GM18867 (cell line): ENCODE measurements around the gene TACR1.

Experiments
- ATAC-seq: cut with Tn5 transposase; IDR thresholded peaks from one replicate; pipeline ENCODE4 v1.9.1; 2021; ENCODE audit warnings: mild to moderate bottlenecking, moderate library complexity; ENCODE audit not compliant: unreplicated experiment

Gene TACR1

DNA sequence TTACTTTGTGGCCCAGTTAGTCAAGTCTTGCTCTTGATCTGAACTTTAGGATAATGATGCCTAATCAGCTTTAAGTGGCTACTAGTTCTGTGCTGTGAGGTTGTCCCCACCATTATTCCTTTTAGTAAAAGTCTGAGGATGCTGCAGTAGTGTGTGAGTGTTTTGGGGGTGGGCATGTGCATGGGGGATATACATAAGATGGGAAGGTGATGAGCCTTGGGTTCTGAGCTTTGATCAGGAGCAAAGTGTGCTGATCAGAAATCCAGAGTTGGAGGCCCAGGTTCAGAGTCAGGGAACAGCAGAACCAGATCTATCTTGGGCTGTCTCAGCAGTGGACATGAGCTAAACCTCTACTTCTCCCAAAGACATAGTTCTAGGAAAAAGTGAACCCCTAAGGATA, 174.1 kb downstream of the TACR1 start:
- no peak for ATAC-seq

DNA sequence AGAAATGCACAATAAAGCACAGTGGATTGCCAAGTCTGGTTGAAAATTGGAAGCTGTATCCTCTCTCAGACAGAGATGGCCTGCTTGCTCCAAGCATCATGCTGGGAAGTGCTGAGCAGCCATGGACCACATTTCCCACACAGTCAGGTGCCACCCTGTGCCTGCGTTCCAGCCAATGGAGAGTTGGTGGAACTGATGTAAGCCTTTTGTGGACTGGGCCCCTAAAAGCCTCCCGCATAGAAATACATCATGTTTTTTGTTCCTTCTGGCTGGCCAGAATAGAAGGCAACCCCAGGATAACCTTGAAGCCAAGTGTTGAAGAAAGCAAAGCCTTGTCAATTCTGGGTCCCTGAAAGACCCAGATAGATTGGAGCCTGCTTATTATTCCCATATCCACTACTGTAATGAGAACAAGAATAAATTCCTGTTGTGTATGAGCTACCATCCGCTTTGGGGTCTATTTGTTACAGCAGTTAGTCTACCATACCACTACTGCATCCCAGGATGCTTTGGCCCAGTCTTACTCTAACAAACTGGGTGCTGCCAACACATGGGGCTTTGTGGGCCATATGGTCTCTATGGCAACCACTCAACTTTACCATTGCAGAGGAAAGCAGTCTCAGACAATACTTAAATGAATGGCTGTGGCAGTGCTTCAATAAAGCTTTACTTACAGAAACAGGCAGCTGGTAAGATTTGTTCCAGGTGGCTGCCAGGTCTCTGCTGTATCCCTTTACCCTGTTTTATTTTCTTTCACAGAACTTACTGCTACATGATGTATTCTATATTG, 175.5 kb downstream of the TACR1 start:
- ATAC-seq: no peak

DNA sequence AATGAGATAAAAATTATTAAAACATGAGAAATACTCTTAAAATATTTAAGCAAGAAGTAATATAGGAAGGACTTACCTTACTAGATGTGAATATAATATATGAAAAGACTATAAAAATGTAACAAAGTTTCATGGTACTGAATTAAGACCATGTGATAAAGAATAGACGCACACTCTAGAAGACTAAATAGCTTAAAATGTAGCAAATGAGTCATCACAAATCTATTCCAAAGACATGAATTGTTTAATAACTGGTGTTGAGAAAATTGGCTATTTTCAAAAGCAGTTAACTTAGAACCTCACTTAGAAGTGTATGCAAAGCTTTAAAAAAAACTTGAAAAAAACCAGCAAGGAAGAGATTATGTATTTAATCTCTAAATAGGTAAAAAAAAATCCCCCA, 176.8 kb downstream of the TACR1 start:
- no peak for ATAC-seq

DNA sequence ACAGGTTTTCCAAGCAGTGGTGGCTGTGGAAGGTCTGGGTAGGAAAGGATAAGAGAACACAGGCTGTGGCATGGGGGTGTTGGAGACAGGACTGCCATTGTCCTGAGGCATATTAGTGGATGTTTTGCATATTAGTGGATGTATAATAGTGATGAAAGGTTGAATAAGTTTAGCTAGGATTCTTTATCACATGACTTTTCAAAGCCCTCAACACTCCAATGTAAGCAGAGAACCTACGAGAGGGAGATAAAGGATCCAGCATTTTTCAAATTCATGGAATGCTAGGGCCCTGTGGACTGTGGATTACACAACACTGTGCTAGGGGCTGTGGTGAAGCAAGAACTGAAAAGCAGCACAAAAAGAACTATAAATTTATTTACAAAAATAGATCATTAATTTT, 177.6 kb downstream of the TACR1 start:
- no peak for ATAC-seq

DNA sequence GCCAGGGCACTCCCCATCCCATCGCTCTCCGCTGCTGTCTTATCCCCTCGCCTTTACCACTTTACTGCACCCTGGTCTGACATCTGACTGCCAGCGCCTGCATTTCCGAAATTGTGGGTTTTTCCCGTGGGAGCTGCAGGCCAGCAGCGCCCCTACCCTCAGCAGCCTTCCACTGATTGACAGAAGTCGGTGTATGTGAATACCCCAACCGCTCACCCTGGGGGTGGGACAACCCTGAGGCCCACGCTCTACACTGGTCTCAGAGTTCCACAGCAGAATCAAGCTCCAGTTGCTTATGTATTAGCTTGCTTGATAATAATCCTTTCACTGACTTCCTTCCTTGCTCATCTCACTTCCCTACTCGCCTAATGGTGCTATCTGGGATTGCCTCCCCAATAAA, 178.8 kb downstream of the TACR1 start:
- ATAC-seq: no peak

DNA sequence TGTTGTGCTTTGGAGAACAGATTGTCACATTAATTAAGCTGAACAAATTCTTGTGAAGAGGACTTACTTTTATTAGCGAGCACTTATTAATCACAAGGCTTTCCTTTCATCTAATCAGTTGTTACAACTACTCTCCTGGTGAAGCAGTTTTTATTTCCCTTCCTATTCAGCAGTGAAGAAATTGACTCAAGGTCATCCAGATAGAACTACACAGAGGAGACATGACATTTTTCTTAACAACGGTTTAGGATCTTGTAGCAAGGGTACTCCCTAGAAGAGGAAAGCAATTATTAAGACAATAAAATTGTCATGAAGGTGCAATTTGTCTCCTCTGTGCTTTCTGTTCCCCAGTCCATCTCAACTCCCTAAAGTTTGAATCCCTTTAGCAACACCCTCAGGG, 179.5 kb downstream of the TACR1 start:
- ATAC-seq: no peak

DNA sequence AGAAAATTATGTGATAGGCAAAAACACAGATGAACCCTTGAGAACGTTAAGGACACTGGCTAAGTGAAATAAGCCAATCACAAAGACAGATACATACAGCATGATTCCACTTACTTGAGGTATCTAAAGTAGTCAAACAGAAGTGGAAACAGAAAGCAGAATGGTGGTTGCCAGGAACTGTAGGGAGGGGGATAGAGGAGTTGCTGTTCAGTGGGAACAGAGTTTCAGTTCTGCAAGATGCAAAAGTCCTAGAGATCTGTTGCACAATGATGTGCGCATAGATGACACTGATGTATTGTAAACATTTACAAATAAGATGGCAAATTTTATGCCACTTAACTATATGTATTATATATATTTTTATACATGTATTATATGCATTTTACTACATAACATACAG, 181.2 kb downstream of the TACR1 start:
- ATAC-seq: no peak

DNA sequence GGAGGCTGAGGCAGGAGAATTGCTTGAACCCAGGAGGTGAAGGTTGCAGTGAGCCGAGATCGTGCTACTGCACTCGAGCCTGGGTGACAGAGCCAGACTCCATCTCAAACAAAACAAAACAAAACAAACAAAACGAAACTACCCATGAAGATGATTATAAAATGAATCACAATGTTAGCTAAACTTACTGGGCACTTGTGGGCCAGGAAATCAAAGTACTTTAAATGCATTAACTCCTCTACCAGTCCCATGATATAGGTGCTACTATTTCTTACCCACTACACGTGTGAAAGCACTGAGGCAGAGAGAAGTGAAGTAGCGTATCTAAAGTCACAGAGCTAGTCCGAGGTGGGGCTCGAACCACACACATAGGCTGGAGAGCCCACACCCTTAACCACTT, 187.2 kb downstream of the TACR1 start:
- no peak for ATAC-seq

DNA sequence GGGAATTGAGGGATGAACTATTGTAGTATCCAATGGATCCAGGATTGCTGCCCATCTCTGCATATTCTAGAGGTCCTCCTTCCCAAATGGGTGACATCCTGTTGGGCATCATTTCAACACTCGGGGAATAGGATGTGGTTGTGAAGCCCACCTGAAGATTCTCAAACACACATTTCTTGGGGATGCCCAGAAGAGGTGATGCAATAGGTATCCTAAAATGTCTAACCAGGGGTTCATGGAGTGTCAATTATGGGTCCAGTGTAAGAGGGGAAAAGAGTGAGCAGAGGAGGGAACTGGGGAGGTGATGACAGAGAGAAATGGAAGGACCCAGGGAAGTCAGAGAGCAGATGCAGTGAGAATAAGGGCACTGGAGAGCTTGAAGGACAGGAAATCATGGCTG, 188.7 kb downstream of the TACR1 start:
- no peak for ATAC-seq

DNA sequence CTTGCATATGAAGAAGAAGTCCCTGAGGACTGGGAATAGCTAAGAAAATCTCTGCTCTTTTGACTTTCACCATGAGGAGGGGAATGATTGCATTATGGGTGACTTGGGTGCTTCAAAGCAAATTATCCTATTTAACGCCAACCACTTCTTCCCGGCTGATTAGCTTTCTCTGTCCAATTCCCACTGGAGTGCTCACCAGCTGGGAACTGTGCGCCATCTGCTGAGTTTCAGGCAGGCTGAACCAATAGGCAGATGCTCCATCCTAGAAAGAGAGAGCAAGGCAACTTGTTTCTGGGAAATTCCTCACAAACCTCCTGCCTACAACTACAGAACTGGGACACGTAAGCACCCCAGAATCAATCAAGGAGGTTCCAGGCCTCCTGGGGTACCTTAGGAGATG, 191.5 kb downstream of the TACR1 start:
- no peak for ATAC-seq

DNA sequence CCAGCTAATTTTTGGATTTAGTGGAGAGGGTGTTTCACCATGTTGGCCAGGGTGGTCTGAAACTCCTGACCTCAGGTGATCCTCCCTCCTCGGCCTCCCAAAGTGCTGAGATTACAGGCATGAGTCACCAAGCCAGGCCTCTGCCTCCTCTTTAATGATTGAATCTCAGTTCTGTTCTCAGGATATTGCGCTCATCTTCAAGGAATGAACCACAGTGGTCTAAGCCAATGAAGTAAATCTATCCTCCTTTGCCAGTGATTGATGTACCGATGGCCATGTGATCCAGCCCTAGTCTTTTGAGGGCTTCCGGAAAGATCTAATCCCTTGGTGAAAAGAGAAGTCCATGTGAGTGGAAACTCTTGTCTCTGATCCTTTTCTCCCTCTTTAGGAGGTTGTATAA, 192.3 kb downstream of the TACR1 start:
- ATAC-seq: no peak

DNA sequence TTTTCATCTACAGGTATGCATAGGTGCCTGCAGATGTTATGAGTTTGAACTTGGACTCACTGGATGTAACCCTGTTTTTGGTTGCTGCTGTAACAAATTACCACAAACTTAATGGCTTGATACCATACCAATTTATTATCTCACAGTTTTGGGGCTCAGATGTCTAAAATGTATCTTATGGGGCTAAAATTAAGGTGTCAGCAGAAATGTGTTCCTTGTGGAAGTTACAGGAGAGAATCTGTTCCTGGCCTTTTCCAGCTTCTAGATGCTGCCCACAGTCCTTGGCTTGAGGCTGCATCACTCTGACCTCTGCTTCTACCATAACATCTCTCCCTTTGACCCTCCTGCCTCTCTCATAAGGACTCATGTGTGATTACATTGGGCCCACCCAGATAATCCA, 193.3 kb downstream of the TACR1 start:
- no peak for ATAC-seq

DNA sequence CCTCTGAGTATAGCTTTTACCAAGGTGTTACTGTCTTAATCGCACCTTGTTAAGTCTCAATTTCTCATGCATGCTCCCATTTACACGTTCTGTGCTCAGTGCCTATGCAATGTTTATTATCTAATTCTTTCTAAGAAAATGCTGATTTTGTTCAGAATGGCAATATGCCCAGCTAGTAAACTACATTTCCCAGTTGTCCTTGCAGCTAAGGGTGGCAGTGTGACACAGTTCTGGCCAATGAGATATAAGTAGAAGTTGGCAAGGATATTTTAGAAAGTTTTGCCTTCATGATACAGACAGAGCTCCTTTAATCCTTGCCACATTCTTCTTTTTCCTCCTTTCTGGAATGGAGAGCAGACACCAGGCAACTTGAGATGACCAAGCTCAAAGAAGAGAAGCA, 195.5 kb downstream of the TACR1 start:
- no peak for ATAC-seq

DNA sequence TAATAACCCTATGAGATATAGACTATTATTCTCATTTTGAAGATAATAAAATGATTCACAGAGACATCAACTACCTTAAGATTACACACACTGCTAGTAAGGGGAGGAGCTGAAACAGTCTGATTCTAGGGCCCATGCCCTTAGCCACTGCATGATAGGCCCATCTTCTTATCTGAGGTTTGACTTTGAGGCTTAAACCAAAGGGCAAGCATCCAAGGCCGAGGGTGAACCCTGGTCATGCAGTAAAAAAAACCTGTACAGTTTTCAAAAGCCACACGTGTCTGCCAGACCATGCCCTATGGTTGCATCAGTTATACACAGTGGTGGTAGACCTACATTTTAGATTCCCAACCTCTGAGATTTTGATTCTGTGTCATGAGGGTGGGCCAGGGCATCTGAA, 196.0 kb downstream of the TACR1 start:
- ATAC-seq: no peak

DNA sequence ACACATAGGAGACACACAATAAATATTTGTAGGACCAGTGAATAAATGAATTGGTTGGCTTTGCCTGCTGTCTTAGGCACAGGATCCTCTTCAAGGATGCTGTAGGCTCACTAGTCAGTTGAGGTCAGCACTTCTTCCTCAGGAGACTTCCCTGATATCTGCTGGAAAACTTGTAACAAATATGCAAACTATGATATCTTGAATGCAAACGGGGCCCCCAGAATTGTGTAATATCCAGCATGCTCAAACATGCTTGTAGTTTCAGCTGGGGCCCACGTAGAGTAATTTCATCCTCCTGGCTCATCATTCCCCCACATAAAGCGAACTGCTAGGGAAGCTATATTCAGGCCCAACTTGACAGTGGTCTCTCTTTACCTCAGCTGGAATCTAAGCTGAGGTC, 197.3 kb downstream of the TACR1 start:
- ATAC-seq: no peak

DNA sequence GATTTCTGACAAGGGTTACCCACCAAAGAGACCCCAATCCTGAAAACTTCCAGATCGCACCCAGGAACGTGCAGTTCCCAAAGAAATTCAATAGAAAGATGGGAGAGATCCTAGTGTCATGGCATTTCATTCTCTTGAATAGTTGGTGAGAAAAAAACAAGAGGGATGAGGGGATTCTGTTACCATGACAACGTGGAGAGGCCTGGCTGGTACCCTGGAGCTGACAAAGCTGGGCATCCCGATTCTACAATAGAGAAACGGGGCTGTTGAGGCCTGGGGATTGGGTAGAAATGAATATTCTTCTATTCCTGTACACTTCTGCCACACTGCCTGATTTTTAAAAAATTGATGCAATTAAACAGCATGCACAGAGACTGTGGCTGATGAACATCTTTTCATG, 199.9 kb downstream of the TACR1 start:
- ATAC-seq: no peak
